Stimulated activated CD4-positive, alpha-beta T cell treated with anti-CD3 and anti-CD28 coated beads, Interleukin-12 subunit alpha, Interleukin-12 subunit beta, amount 100 ng/mL, for 24 hours (primary cell): ENCODE measurements around the gene BICRA.
"Not testable (repeated sequence)": the region's sequence is repeated elsewhere in the genome, so short reads cannot be mapped to it uniquely, and the experiment has no call there.

Source experiments
- DNase-seq, 2 experiments: peaks; one replicate each; pipeline ENCODE4 v3.0.0-alpha.2; 2020; ENCODE audit warnings: low read depth in 2 of 2

The BICRA gene

GRCh38 chr19:47631681-47632446 lies 22.9 kb downstream of the BICRA start:
- DNase-seq: no peak

GRCh38 chr19:47633517-47633916 lies 24.6 kb downstream of the BICRA start:
- DNase-seq: no peak

GRCh38 chr19:47633996-47634395 lies 25.1 kb downstream of the BICRA start:
- no peak for DNase-seq

- DNase-seq: not testable (repeated sequence)
These were observed 26.3 kb downstream of the BICRA start for GRCh38 chr19:47635152-47635754.

- no peak for DNase-seq
These were observed 28.6 kb downstream of the BICRA start for GRCh38 chr19:47637550-47637949.

- no peak for DNase-seq
These were observed 33.1 kb downstream of the BICRA start for GRCh38 chr19:47641891-47642485.

- no peak for DNase-seq
These were observed 34.3 kb downstream of the BICRA start for GRCh38 chr19:47643281-47643680.

- DNase-seq: no peak
These were observed 35.3 kb downstream of the BICRA start for GRCh38 chr19:47644199-47644598.

- no peak for DNase-seq
These were observed 36.0 kb downstream of the BICRA start for GRCh38 chr19:47644743-47645482.

- no peak for DNase-seq
These were observed 38.0 kb downstream of the BICRA start for GRCh38 chr19:47646924-47647323.

- DNase-seq: no peak
These were observed 40.7 kb downstream of the BICRA start for GRCh38 chr19:47649588-47649987.

- DNase-seq: no peak
These were observed 41.8 kb downstream of the BICRA start for GRCh38 chr19:47650700-47651099.

GRCh38 chr19:47651132-47651531 lies 42.2 kb downstream of the BICRA start:
- DNase-seq: no peak

GRCh38 chr19:47651691-47652090 lies 42.8 kb downstream of the BICRA start:
- no peak for DNase-seq

GRCh38 chr19:47652285-47652684 lies 43.4 kb downstream of the BICRA start:
- no peak for DNase-seq

GRCh38 chr19:47653856-47654255 lies 44.9 kb downstream of the BICRA start:
- DNase-seq: no peak

GRCh38 chr19:47657719-47658118 lies 48.8 kb downstream of the BICRA start:
- DNase-seq: no peak

GRCh38 chr19:47658431-47659348 lies 49.8 kb downstream of the BICRA start:
- no peak for DNase-seq

- no peak for DNase-seq
These were observed 51.5 kb downstream of the BICRA start for GRCh38 chr19:47660435-47660832.

GRCh38 chr19:47661161-47661560 lies 52.2 kb downstream of the BICRA start:
- DNase-seq: no peak

- DNase-seq: no peak
These were observed 52.7 kb downstream of the BICRA start for GRCh38 chr19:47661611-47662010.
